ENCODE measurements around the gene LRBA.

Gene LRBA

GRCh38 chr4:150219841-150220240 lies 795.2 kb downstream of the LRBA start:
- H3K9me2 ChIP-seq (replicated peaks; ENCODE audit: control insufficient read depth, low read length): no peaks in the 10 kb centered on the region
- no peaks in the 10 kb centered on the region for H3K9me3 ChIP-seq (ENCODE audit: control insufficient read depth, insufficient read depth, low read length)
- H3K27me3 ChIP-seq (ENCODE audit: control insufficient read depth, low read length): no peaks in the 10 kb centered on the region
- TF ChIP-seq CTCF (IDR thresholded peaks at IDR 0.05; ENCODE audit: low read depth, low read length, poor library complexity, severe bottlenecking) (no peak), EZH2phosphoT487 (IDR thresholded peaks at IDR 0.05; ENCODE audit: borderline replicate concordance, low read length) (no peak)
- no peaks in the 10 kb centered on the region for H3K4me1 ChIP-seq (ENCODE audit: control insufficient read depth, low read length)
- no peaks in the 10 kb centered on the region for H3K79me2 ChIP-seq (ENCODE audit: control insufficient read depth, low read length)
- no peak overlapping the region for H3K4me3 ChIP-seq (ENCODE audit: low read length)
- H3K36me3 ChIP-seq (ENCODE audit: control insufficient read depth, low read length): no peaks in the 10 kb centered on the region
- H3K27ac ChIP-seq (ENCODE audit: low read depth, low read length): no peak overlapping the region
- no peaks in the 10 kb centered on the region for H3F3A ChIP-seq (ENCODE audit: control insufficient read depth, insufficient read depth)
- H4K20me1 ChIP-seq (ENCODE audit: control insufficient read depth, insufficient read depth, low read depth, low read length): no peaks in the 10 kb centered on the region
- H3K4me2 ChIP-seq (ENCODE audit: low read length): no peak overlapping the region

- H3F3A ChIP-seq (ENCODE audit: control insufficient read depth, insufficient read depth): no peaks in the 10 kb centered on the region
- H3K9me3 ChIP-seq (ENCODE audit: control insufficient read depth, insufficient read depth, low read length): no peaks in the 10 kb centered on the region
- no peaks in the 10 kb centered on the region for H3K27me3 ChIP-seq (ENCODE audit: control insufficient read depth, low read length)
- no peak overlapping the region for H3K4me2 ChIP-seq (ENCODE audit: low read length)
- TF ChIP-seq EZH2phosphoT487 (IDR thresholded peaks at IDR 0.05; ENCODE audit: borderline replicate concordance, low read length): no peak
- no peak for TF ChIP-seq CTCF (IDR thresholded peaks at IDR 0.05; ENCODE audit: low read depth, low read length, poor library complexity, severe bottlenecking)
- no peak overlapping the region for H3K4me3 ChIP-seq (ENCODE audit: low read length)
- no peaks in the 10 kb centered on the region for H3K4me1 ChIP-seq (ENCODE audit: control insufficient read depth, low read length)
- H4K20me1 ChIP-seq (ENCODE audit: control insufficient read depth, insufficient read depth, low read depth, low read length): no peaks in the 10 kb centered on the region
- H3K27ac ChIP-seq (ENCODE audit: low read depth, low read length): no peak overlapping the region
- no peaks in the 10 kb centered on the region for H3K9me2 ChIP-seq (replicated peaks; ENCODE audit: control insufficient read depth, low read length)
- no peaks in the 10 kb centered on the region for H3K36me3 ChIP-seq (ENCODE audit: control insufficient read depth, low read length)
- no peaks in the 10 kb centered on the region for H3K79me2 ChIP-seq (ENCODE audit: control insufficient read depth, low read length)
These were observed 796.6 kb downstream of the LRBA start for GRCh38 chr4:150218447-150218846.

GRCh38 chr4:150217808-150218207 lies 797.3 kb downstream of the LRBA start:
- no peak overlapping the region for H3K4me3 ChIP-seq (ENCODE audit: low read length)
- H3K4me2 ChIP-seq (ENCODE audit: low read length): no peak overlapping the region
- H3K9me3 ChIP-seq (ENCODE audit: control insufficient read depth, insufficient read depth, low read length): no peaks in the 10 kb centered on the region
- H3K79me2 ChIP-seq (ENCODE audit: control insufficient read depth, low read length): no peaks in the 10 kb centered on the region
- no peaks in the 10 kb centered on the region for H3K4me1 ChIP-seq (ENCODE audit: control insufficient read depth, low read length)
- no peaks in the 10 kb centered on the region for H3K9me2 ChIP-seq (replicated peaks; ENCODE audit: control insufficient read depth, low read length)
- no peaks in the 10 kb centered on the region for H3F3A ChIP-seq (ENCODE audit: control insufficient read depth, insufficient read depth)
- no peaks in the 10 kb centered on the region for H4K20me1 ChIP-seq (ENCODE audit: control insufficient read depth, insufficient read depth, low read depth, low read length)
- H3K27me3 ChIP-seq (ENCODE audit: control insufficient read depth, low read length): peaks cover 4% of the 10 kb centered on the region; the same call in 1 of the 2 replicates
- H3K27ac ChIP-seq (ENCODE audit: low read depth, low read length): no peak overlapping the region
- H3K36me3 ChIP-seq (ENCODE audit: control insufficient read depth, low read length): no peaks in the 10 kb centered on the region
- no peak for TF ChIP-seq CTCF (IDR thresholded peaks at IDR 0.05; ENCODE audit: low read depth, low read length, poor library complexity, severe bottlenecking)
- no peak for TF ChIP-seq EZH2phosphoT487 (IDR thresholded peaks at IDR 0.05; ENCODE audit: borderline replicate concordance, low read length)

- TF ChIP-seq EZH2phosphoT487 (IDR thresholded peaks at IDR 0.05; ENCODE audit: borderline replicate concordance, low read length): no peak
- no peak for TF ChIP-seq CTCF (IDR thresholded peaks at IDR 0.05; ENCODE audit: low read depth, low read length, poor library complexity, severe bottlenecking)
- Histone ChIP-seq H3K9me2 (replicated peaks; ENCODE audit: control insufficient read depth, low read length) (no peaks in the 10 kb centered on the region), H3K4me2 (ENCODE audit: low read length) (no peak overlapping the region), H3K4me3 (ENCODE audit: low read length) (no peak overlapping the region), H3K27ac (ENCODE audit: low read depth, low read length) (no peak overlapping the region), H3K4me1 (ENCODE audit: control insufficient read depth, low read length) (no peaks in the 10 kb centered on the region), H3K27me3 (ENCODE audit: control insufficient read depth, low read length) (peaks cover 4% of the 10 kb centered on the region; the same call in 1 of the 2 replicates), H3K9me3 (ENCODE audit: control insufficient read depth, insufficient read depth, low read length) (no peaks in the 10 kb centered on the region), H3K36me3 (ENCODE audit: control insufficient read depth, low read length) (no peaks in the 10 kb centered on the region), H3F3A (ENCODE audit: control insufficient read depth, insufficient read depth) (no peaks in the 10 kb centered on the region), H4K20me1 (ENCODE audit: control insufficient read depth, insufficient read depth, low read depth, low read length) (no peaks in the 10 kb centered on the region), H3K79me2 (ENCODE audit: control insufficient read depth, low read length) (no peaks in the 10 kb centered on the region)
These were observed 797.9 kb downstream of the LRBA start for GRCh38 chr4:150217192-150217591.
